Nucleus accumbens (tissue), 56 donors: ENCODE measurements around the gene ZNF681.
"Not testable (repeated sequence)": the region's sequence is repeated elsewhere in the genome, so short reads cannot be mapped to it uniquely, and the experiment has no call there.

ENCODE experiments used
- DNase-seq, 56 donors: peaks; one replicate each; lab custom pipeline; 2025; lab: John Stamatoyannopoulos, UW

ZNF681 gene

DNA sequence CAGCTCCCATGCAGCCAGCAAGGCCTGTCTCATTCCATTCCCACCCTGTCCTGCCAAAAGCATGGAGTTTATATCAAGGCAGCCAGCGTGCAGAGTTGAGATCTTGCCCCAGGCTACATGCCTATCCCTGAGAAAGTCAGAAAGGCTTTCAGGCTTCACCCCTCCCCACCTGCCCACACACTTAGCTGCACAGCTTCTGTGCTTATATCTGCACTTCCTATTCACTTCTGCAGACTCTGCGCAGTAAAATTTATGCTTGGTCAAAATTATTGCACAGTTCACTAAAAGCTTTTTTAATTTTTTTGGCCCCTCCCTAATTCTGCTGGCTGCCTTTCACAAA lies 59.2 kb downstream of the ZNF681 start:
- DNase-seq = no peak

DNA sequence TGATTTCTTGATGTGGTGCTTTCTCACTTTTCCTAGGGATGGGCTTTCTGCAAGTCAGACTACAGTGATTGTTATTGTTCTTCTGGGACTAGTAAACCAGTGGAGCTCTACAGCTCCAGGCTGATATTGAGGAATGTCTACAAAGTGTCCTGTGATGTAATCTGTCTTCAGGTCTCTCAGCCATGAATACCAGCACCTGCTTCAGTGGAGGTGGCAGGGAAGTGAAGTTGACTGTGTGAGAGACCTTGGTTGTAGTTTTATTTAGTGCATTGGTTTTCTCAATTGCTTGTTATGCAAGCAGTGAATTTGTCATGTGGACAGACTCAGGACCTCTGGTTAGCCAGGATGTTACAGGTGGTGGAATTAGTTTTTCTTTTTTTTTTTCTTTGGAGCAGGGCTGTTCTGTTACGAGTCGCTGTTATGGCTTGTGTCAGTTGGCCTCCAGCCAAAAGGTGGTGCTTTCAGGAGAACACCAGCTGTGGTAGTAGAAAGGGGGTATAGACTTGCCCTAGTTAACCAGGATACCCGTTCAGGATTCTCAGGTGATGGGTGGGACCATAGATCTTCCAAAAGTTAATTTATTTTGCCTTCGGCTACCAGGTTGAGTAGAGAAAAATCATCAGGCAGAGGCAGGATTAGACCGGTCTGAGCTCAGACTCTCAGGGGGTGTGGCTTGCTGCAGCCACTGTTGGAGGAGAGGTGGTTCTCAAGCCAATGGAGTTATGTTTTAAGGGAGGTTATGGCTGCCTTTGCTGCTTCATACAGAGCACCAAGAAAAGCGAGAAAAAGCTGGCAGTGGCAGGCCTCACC lies 59.8 kb downstream of the ZNF681 start:
- DNase-seq = no peak

DNA sequence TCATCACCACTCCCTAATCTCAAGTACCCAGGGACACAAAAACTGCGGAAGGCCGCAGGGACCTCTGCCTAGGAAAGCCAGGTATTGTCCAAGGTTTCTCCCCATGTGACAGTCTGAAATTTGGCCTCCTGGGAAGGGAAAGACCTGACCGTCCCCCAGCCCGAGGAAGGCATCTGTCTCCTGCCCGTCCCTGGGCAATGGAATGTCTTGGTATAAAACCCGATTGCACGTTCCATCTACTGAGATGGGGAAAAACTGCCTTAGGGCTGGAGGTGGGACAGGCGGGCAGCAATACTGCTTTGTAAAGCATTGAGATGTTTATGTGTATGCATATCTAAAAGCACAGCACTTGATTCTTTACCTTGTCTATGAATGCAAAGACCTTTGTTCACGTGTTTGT lies 65.8 kb downstream of the ZNF681 start:
- DNase-seq = not testable (repeated sequence)
